Testis (tissue), 3 donors: ENCODE measurements around the gene MCC. TPM values are rescaled to one million over a fixed set of nuclear protein-coding genes. Genes with fewer than 3 reads are reported as not detected.

Experiments
- DNase-seq: peaks from one replicate; pipeline ENCODE4 v3.0.0-alpha.2; 2019
- H3K27ac ChIP-seq, 2 donors: fragments of 200-600 bp; sonication (generic); one replicate each; pipeline ENCODE4 v1.5.1; 2019
- H3K27me3 ChIP-seq: fragments of 200-600 bp; sonication (generic); one replicate; pipeline ENCODE4 v1.5.1; 2019
- H3K36me3 ChIP-seq: fragments of 200-600 bp; sonication (generic); one replicate; pipeline ENCODE4 v1.5.1; 2017; ENCODE audit warnings: low read depth; ENCODE audit errors: missing control alignments
- H3K4me1 ChIP-seq: fragments of 200-600 bp; sonication (generic); one replicate; pipeline ENCODE4 v1.5.1; 2019
- H3K4me3 ChIP-seq, 2 donors: fragments of 200-600 bp; sonication (generic); one replicate each; pipeline ENCODE4 v1.5.1; 2017 to 2019
- H3K9me3 ChIP-seq: fragments of 200-600 bp; sonication (generic); one replicate; pipeline ENCODE4 v1.5.1; 2017
- POLR2A ChIP-seq: fragments of 450-650 bp; IDR thresholded peaks from one replicate; pipeline ENCODE4 v1.6.1; 2017; ENCODE audit warnings: antibody characterized with exemption, mild to moderate bottlenecking, moderate library complexity
- WGBS, 2 donors: methylation state at CpG; one replicate each; pipeline ENCODE4 v1.1.5; 2018; 5-methylcytosine and 5-hydroxymethylcytosine counted together
- intact Hi-C: fragments of 100-400 bp; cut with DNase I; formaldehyde crosslinking; loops from one replicate; pipeline ENCODE4 v1.15.1; 2023; ENCODE audit warnings: low total_unique reads
- polyA plus RNA-seq: library from polyadenylated mRNA; stranded (reverse); fragments of 350-450 nt; fragmentation: Illumina TruSeq; extraction: RNeasy Lipid Tissue Mini Kit (QIAGEN cat#74804); gene quantifications from one replicate; pipeline ENCODE4 v1.2.3, GENCODE V29; 2014; ENCODE audit warnings: low read depth, low replicate concordance; ENCODE audit not compliant: insufficient read depth
- total RNA-seq, 2 donors: library from RNA; depleted of rRNA; stranded (reverse); fragments of >200 nt; gene quantifications; one replicate each; pipeline ENCODE4 v1.2.3, GENCODE V29; 2016
- TF ChIP-seq, protein P1 (sequence below), 3 experiments: fragments of 450-650 bp in 2 of 3; fragments of 200-600 bp in 1 of 3; sonication (generic) in 1 of 3; IDR thresholded peaks; one replicate each; pipeline ENCODE4 v1.5.1; 2016 to 2019; ENCODE audit warnings: antibody characterized with exemption in 3 of 3, mild to moderate bottlenecking in 2 of 3, moderate library complexity in 1 of 3

Gene MCC
- total and polyA plus RNA-seq, 3 donors from 2014 or later: 7.1 to 23.7 (median 21.4) TPM

DNA sequence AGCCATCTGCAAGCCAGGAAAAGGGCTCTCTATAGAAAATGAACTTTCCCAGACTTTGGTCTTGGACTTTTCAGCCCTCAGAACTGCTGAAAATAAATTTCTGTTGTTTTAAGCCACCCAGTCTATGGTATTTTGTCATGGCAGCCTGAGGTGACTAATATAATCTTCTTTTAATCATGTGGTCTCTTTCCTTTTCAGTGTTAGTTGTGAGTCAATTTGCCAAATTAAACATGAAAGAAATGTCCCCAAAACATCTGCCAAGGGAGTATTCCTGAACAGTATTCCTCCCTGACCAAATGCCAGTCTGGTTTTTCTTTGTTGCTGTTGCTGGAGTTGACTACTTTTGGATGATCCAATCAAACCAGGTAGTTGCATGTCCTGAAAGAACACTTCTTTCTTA, 20.5 kb upstream of the MCC start:
- no peak overlapping the region for H3K4me3 ChIP-seq
- DNase-seq: no peak
- no peaks in the 10 kb centered on the region for H3K4me1 ChIP-seq
- intact Hi-C loops: no loop called here
- H3K36me3 ChIP-seq: no peaks in the 10 kb centered on the region
- TF ChIP-seq, protein P1, sequence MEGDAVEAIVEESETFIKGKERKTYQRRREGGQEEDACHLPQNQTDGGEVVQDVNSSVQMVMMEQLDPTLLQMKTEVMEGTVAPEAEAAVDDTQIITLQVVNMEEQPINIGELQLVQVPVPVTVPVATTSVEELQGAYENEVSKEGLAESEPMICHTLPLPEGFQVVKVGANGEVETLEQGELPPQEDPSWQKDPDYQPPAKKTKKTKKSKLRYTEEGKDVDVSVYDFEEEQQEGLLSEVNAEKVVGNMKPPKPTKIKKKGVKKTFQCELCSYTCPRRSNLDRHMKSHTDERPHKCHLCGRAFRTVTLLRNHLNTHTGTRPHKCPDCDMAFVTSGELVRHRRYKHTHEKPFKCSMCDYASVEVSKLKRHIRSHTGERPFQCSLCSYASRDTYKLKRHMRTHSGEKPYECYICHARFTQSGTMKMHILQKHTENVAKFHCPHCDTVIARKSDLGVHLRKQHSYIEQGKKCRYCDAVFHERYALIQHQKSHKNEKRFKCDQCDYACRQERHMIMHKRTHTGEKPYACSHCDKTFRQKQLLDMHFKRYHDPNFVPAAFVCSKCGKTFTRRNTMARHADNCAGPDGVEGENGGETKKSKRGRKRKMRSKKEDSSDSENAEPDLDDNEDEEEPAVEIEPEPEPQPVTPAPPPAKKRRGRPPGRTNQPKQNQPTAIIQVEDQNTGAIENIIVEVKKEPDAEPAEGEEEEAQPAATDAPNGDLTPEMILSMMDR (IDR thresholded peaks at IDR 0.05): no peak
- no peak for TF ChIP-seq POLR2A
- no peaks in the 10 kb centered on the region for H3K27me3 ChIP-seq
- H3K9me3 ChIP-seq: no peaks in the 10 kb centered on the region
- no peak overlapping the region for H3K27ac ChIP-seq

DNA sequence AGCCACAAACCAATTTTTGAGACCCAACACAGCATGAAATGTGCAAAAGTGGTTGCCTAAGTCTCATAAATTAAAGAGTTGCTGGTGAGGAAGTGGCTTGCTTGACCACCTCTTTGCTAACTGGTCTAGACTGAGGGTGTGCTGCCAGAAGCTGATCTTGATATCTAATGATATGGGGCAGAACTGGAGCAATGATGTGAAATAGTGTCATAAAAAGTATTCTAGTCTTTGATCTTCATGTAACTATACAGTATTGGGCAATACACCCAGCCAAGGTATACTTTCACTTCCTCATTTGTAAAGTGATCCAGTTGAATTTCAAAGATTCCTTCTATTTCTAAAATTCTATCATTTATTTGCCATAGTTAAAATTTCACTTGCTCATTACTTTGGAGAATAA, 19.3 kb upstream of the MCC start:
- no peak for TF ChIP-seq POLR2A
- TF ChIP-seq, protein P1 (IDR thresholded peaks at IDR 0.05): no peak
- Histone ChIP-seq H3K27me3 (no peaks in the 10 kb centered on the region), H3K36me3 (no peaks in the 10 kb centered on the region), H3K4me3 (no peak overlapping the region), H3K9me3 (no peaks in the 10 kb centered on the region), H3K27ac (no peak overlapping the region), H3K4me1 (no peaks in the 10 kb centered on the region)
- DNase-seq: no peak
- intact Hi-C loops: no loop called here

DNA sequence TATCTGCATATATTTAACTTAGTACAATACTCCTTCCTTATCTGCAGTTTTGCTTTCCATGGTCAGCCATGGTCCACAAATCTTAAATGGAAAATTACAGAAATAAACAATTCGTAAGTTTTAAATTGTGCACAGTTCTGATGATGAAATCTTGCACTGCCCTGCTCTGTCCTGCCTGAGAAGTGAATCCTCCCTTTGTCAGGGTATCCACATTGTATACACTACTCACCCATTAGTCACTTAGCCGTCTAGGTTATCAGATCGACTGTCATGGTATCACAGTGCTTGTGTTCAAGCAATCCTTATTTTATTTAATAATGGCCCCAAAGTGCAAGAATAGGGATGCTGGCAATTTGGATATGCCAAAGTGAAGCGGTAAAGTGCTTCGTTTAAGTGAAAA, 16.9 kb upstream of the MCC start:
- no peaks in the 10 kb centered on the region for H3K36me3 ChIP-seq
- H3K9me3 ChIP-seq: no peaks in the 10 kb centered on the region
- intact Hi-C loops: no loop called here
- no peak overlapping the region for H3K27ac ChIP-seq
- 83 to 85% methylated on average over 5 of the region's 5 CpGs for WGBS, 2 donors
- no peaks in the 10 kb centered on the region for H3K4me1 ChIP-seq
- DNase-seq: no peak
- no peak overlapping the region for H3K4me3 ChIP-seq
- H3K27me3 ChIP-seq: no peaks in the 10 kb centered on the region
- no peak for TF ChIP-seq POLR2A
- TF ChIP-seq, protein P1 (IDR thresholded peaks at IDR 0.05): no peak

DNA sequence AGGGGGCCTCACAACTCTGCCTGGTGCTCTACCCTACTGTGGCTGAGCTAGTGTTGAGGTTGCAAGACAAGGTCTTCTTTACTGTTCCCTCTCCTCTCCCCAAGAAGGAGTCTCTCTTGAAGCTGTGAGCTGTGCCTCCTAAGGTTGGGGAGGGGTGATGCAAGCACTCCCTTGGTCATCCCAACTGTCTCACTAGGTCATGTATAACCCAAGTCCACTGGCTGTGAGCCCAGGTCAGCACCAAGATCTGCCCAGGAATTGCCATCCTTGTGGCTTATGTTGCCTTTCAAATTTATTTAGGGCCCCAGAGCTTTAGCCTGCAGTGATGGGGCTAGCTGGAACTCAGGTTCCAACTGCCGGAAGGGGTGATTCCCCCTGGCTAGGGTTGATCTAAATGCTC, 14.9 kb upstream of the MCC start:
- WGBS, 2 donors: 83 to 100% methylated on average over 1 of the region's 1 CpG
- intact Hi-C loops: no loop called here

DNA sequence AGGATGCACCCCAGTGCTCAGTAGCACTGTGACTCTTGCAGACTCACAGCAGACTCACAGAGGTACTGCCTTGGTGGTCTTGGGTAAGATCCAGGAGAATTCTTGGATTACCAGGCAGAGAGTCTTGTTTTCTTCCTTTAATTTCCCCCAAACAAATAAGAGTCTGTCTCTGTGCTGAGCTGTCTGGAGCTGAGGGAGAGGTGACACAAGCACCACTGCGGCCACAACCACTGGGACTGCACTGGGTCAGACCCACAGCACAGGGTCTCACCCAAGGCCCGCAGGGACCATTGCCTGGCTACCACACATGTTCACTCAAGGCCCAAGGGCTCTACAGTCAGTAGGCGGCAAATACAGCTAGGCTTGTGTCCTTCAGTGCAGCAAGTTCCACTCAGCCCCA, 13.8 kb upstream of the MCC start:
- intact Hi-C loops: no loop called here
- Histone ChIP-seq H3K36me3 (no peaks in the 10 kb centered on the region), H3K4me1 (no peaks in the 10 kb centered on the region), H3K27me3 (no peaks in the 10 kb centered on the region), H3K27ac (no peak overlapping the region), H3K9me3 (no peaks in the 10 kb centered on the region), H3K4me3 (no peak overlapping the region)
- DNase-seq: no peak
- no peak for TF ChIP-seq POLR2A
- TF ChIP-seq, protein P1 (IDR thresholded peaks at IDR 0.05): no peak
- 93 to 100% methylated on average over 1 to 3 of the region's 3 CpGs for WGBS, 2 donors

More for the DNA sequence above, 14.9 kb upstream of the MCC start:
- H3K4me1 ChIP-seq: no peaks in the 10 kb centered on the region
- DNase-seq: no peak
- no peaks in the 10 kb centered on the region for H3K36me3 ChIP-seq
- TF ChIP-seq, protein P1 (IDR thresholded peaks at IDR 0.05): no peak
- TF ChIP-seq POLR2A: no peak
- H3K4me3 ChIP-seq: no peak overlapping the region
- H3K27me3 ChIP-seq: no peaks in the 10 kb centered on the region
- H3K9me3 ChIP-seq: no peaks in the 10 kb centered on the region
- H3K27ac ChIP-seq: no peak overlapping the region
